GM12878 (cell line): Measurements from ENCODE around the gene GYG1. TPM values are rescaled to one million over a fixed set of nuclear protein-coding genes. Genes with fewer than 3 reads are reported as not detected.

Experiments used
- ATAC-seq: fragments of 200-7000 bp; cut with Tn5 transposase; 3 replicates; pipeline ENCODE4 v1.9.1; 2020; ENCODE audit warnings: mild to moderate bottlenecking, moderate library complexity
- BruUV-seq: library from RNA; stranded (reverse); fragments of 400-500 nt; replicated peaks from 2 replicates; lab custom pipeline; 2021; lab: Mats Ljungman, UMichigan
- CTCF ChIA-PET: fragments of 300-600 bp; sonication (Branson Sonifier 250); formaldehyde crosslinking; extraction: SDS; loops from one replicate; lab custom pipeline; 2021; ENCODE audit warnings: inconsistent platforms; lab: Yijun Ruan, JAX
- POLR2A ChIA-PET: fragments of 350-600 bp; formaldehyde crosslinking; extraction: SDS; loops from one replicate; lab custom pipeline; 2021; ENCODE audit warnings: inconsistent platforms; lab: Charles Lee
- RAD21 ChIA-PET: fragments of 300-600 bp; sonication (Branson Sonifier 250); formaldehyde crosslinking; loops from one replicate; lab custom pipeline; 2023; ENCODE audit warnings: antibody characterized with exemption; ENCODE audit not compliant: unreplicated experiment; lab: Charles Lee
- SMC1A ChIA-PET: fragments of 300-600 bp; sonication (Branson Sonifier 250); formaldehyde crosslinking; loops from one replicate; lab custom pipeline; 2023; ENCODE audit not compliant: unreplicated experiment, uncharacterized antibody; lab: Charles Lee
- DNase-seq: peaks from one replicate; pipeline ENCODE4 v3.0.0-alpha.2; 2011; ENCODE audit warnings: low read depth, low spot score
- FAIRE-seq: peaks from 3 replicates; lab custom pipeline; 2011; peaks lifted over from hg19 to GRCh38; lab: Jason Lieb, UNC
- H2AFZ ChIP-seq: 2 replicates; pipeline ENCODE4 v1.6.0; 2011; ENCODE audit warnings: low read depth, low read length, control low read depth; ENCODE audit not compliant: control insufficient read depth
- H3K27ac ChIP-seq: 2 replicates; pipeline ENCODE4 v1.5.1; 2011; ENCODE audit warnings: control low read depth; ENCODE audit not compliant: control insufficient read depth, insufficient read depth
- H3K27me3 ChIP-seq, 2 experiments: replicated peaks in 1 of 2; 2 replicates each; pipeline versions ENCODE4 v1.6.0 to v1.6.1; 2011; ENCODE audit warnings: low read length in 1 of 2; ENCODE audit not compliant: control insufficient read depth in 2 of 2, insufficient read depth in 2 of 2
- H3K36me3 ChIP-seq, 2 experiments: 2 replicates each; pipeline ENCODE4 v1.5.1; 2011; ENCODE audit warnings: low read length in 1 of 2; ENCODE audit not compliant: control insufficient read depth in 2 of 2, insufficient read depth in 2 of 2
- H3K4me1 ChIP-seq: 2 replicates; pipeline ENCODE4 v1.6.1; 2011; ENCODE audit warnings: mild to moderate bottlenecking, low read length, moderate library complexity, mixed read lengths; ENCODE audit not compliant: control insufficient read depth, insufficient read depth
- H3K4me2 ChIP-seq: 2 replicates; pipeline ENCODE4 v1.6.0; 2011; ENCODE audit warnings: control low read depth; ENCODE audit not compliant: control insufficient read depth, insufficient read depth
- H3K4me3 ChIP-seq: fragments of 200-600 bp; sonication (generic); 2 replicates; pipeline ENCODE4 v1.5.1; 2016
- H3K79me2 ChIP-seq: 2 replicates; pipeline ENCODE4 v1.6.0; 2011; ENCODE audit warnings: low read length; ENCODE audit not compliant: control insufficient read depth, insufficient read depth
- H3K9ac ChIP-seq: 2 replicates; pipeline ENCODE4 v1.8.0; 2011; ENCODE audit warnings: low read length, control low read depth, mixed read lengths; ENCODE audit not compliant: control insufficient read depth, insufficient read depth
- H3K9me3 ChIP-seq: replicated peaks from 3 replicates; pipeline ENCODE4 v1.5.1; 2011; ENCODE audit warnings: mild to moderate bottlenecking, low read length; ENCODE audit not compliant: control insufficient read depth, insufficient read depth
- H4K20me1 ChIP-seq: 2 replicates; pipeline ENCODE4 v1.6.0; 2011; ENCODE audit not compliant: control insufficient read depth, insufficient read depth
- ESRRA ChIP-seq: IDR thresholded peaks from 2 replicates; pipeline ENCODE4 v1.6.1; 2012; ENCODE audit warnings: mild to moderate bottlenecking, low read length, improper control_type of control experiment
- MYB ChIP-seq: fragments of 150-350 bp; IDR thresholded peaks from 2 replicates; pipeline ENCODE4 v1.6.1; 2014; ENCODE audit warnings: mild to moderate bottlenecking, low read depth, low read length, borderline replicate concordance
- RAD21 ChIP-seq: IDR thresholded peaks from 2 replicates; pipeline ENCODE4 v1.6.1; 2011; ENCODE audit warnings: mild to moderate bottlenecking, low read depth, low read length, moderate library complexity; ENCODE audit not compliant: insufficient read depth
- ZBED1 ChIP-seq: IDR thresholded peaks from 2 replicates; pipeline ENCODE4 v1.6.1; 2016; ENCODE audit warnings: borderline replicate concordance
- ZNF24 ChIP-seq: fragments of 450-650 bp; IDR thresholded peaks from 2 replicates; pipeline ENCODE4 v1.6.1; 2017; ENCODE audit warnings: antibody characterized with exemption, mild to moderate bottlenecking
- WGBS: methylation state at CpG from one replicate; pipeline ENCODE4 v1.1.6; 2016; ENCODE audit warnings: low lambda C conversion rate; ENCODE audit not compliant: insufficient replicate concordance, insufficient coverage; ENCODE audit errors: missing lambda C conversion rate; 5-methylcytosine and 5-hydroxymethylcytosine counted together
- in situ Hi-C: fragments of 300-500 bp; cut with MboI; formaldehyde crosslinking; loops from 9 replicates; pipeline ENCODE4 v1.14.3; 2018; ENCODE audit warnings: mixed read lengths
- intact Hi-C: fragments of 100-400 bp; cut with micrococcal nuclease; formaldehyde crosslinking; loops from one replicate; pipeline ENCODE4 v1.14.2; 2022; ENCODE audit not compliant: unreplicated experiment
- polyA plus RNA-seq, 11 experiments: library from polyadenylated mRNA; depleted of rRNA in 4 of 11; unstranded in 6 of 11; stranded (reverse) in 5 of 11; fragments of >200 nt; fragmentation: Nextera tagmentation in 4 of 11; fragmentation: Illumina TruSeq in 1 of 11; extraction: Ambion mirVana in 4 of 11; extraction: Trizol in 1 of 11; gene quantifications; 1 replicate in 1 of 11; 2 replicates in 10 of 11; pipeline versions ENCODE4 v1.2.1 to v1.2.3, GENCODE V29; 2011 to 2016; ENCODE audit warnings: inconsistent platforms in 2 of 11, missing spikeins in 2 of 11, low read depth in 1 of 11
- total RNA-seq, 4 experiments: library from RNA; depleted of rRNA in 3 of 4; stranded (reverse); fragments of >200 nt in 3 of 4; fragmentation: Illumina TruSeq in 1 of 4; extraction: Trizol in 1 of 4; gene quantifications; 2 replicates each; pipeline versions ENCODE4 v1.2.1 to v1.2.3, GENCODE V29; 2013 to 2021

The GYG1 gene
- total and polyA plus RNA-seq, 10 of the 15 experiments (the other 5 are each of a cell fraction or from before 2014, with no cell fraction given), result 11.8 to 38.9 (median 22.9) TPM

GRCh38 chr3:148968321-148968720 lies 23.0 kb upstream of the GYG1 start:
- in situ Hi-C loops (no loop called here), intact Hi-C loops (no loop called here)
- H3K79me2 ChIP-seq, result no peaks in the 10 kb centered on the region
- no peak overlapping the region for H3K27ac ChIP-seq
- no peaks in the 10 kb centered on the region for H3K4me1 ChIP-seq
- CTCF ChIA-PET, result interaction anchor here (1.9 kb wide), 1 partner anchor 152 kb away, joined by 5 read pairs; no protein-coding TSS in a partner anchor
- SMC1A ChIA-PET, result interaction anchor here (0.9 kb wide), 1 partner anchor 21 kb away, joined by 3 read pairs; no protein-coding TSS in a partner anchor
- no peak for DNase-seq
- no peak overlapping the region for H3K4me2 ChIP-seq
- RAD21 ChIA-PET, result no interaction called here
- H3K36me3 ChIP-seq, result no peaks in the 10 kb centered on the region
- H4K20me1 ChIP-seq, result no peaks in the 10 kb centered on the region
- TF ChIP-seq RAD21 (no peak), ESRRA (no peak), ZNF24 (no peak), ZBED1 (no peak)
- TF ChIP-seq, all 136 proteins: peak for 0
- 53% methylated on average over 1 of the region's 1 CpG for WGBS
- no peak for ATAC-seq
- Histone ChIP-seq H2AFZ (no peak overlapping the region), H3K9ac (no peak overlapping the region), H3K27me3 (no peaks in the 10 kb centered on the region), H3K9me3 (no peaks in the 10 kb centered on the region), H3K4me3 (no peak overlapping the region)
- no TSS peak for BruUV-seq
- FAIRE-seq, result no peak
- POLR2A ChIA-PET, result no interaction called here

DNA sequence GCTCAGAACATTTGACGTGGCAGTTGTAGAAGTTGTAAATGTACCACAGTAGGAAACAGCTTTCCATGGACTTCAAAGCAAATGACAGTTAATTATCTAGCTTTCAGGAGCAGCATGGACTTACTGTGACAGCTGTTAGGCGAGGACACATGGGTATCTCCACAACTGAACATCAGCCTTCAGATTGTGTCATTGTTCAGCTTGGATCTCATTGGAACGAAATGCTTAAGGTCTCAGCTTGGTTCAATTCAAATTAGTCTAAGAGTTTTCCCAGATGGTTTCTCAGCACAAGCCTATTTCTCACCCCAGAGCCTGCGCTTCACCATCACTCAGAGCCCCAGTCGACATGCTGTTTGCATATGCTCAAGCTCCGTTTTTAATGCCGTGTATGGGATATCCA lies 21.1 kb upstream of the GYG1 start:
- CTCF ChIA-PET, result interaction anchor here (0.9 to 1.7 kb wide), 4 partner anchors 10 to 150 kb away, joined by 4 to 10 read pairs (median 6); no protein-coding TSS in a partner anchor
- TF ChIP-seq MYB, result no peak
- Histone ChIP-seq H4K20me1 (no peaks in the 10 kb centered on the region), H3K36me3 (no peaks in the 10 kb centered on the region), H2AFZ (no peak overlapping the region), H3K9ac (no peak overlapping the region), H3K4me1 (no peaks in the 10 kb centered on the region), H3K4me3 (no peak overlapping the region), H3K79me2 (no peaks in the 10 kb centered on the region), H3K27ac (no peak overlapping the region), H3K27me3 (no peaks in the 10 kb centered on the region), H3K9me3 (no peaks in the 10 kb centered on the region), H3K4me2 (no peak overlapping the region)
- in situ Hi-C loops, result no loop called here
- no TSS peak for BruUV-seq
- FAIRE-seq (no peak), DNase-seq (no peak), ATAC-seq (no peak)
- intact Hi-C loops, result no loop called here
- POLR2A ChIA-PET, result no interaction called here
- 53% methylated on average over 7 of the region's 7 CpGs for WGBS
- RAD21 ChIA-PET, result interaction anchor here (0.7 kb wide), 1 partner anchor 16 kb away, joined by 3 read pairs; no protein-coding TSS in a partner anchor
- SMC1A ChIA-PET, result interaction anchor here (0.6 to 2.3 kb wide), 3 partner anchors 9 to 20 kb away, joined by 3 to 10 read pairs (median 4); no protein-coding TSS in a partner anchor
